Testis (tissue), 3 donors: ENCODE results near the gene PRKAG3. TPM values are rescaled to one million over a fixed set of nuclear protein-coding genes. Genes with fewer than 3 reads are reported as not detected.

Source experiments
- DNase-seq: peaks from one replicate; pipeline ENCODE4 v3.0.0-alpha.2; 2019
- H3K27ac ChIP-seq, 2 donors: fragments of 200-600 bp; sonication (generic); one replicate each; pipeline ENCODE4 v1.5.1; 2019
- H3K27me3 ChIP-seq: fragments of 200-600 bp; sonication (generic); one replicate; pipeline ENCODE4 v1.5.1; 2019
- H3K36me3 ChIP-seq: fragments of 200-600 bp; sonication (generic); one replicate; pipeline ENCODE4 v1.5.1; 2017; ENCODE audit warnings: low read depth; ENCODE audit errors: missing control alignments
- H3K4me1 ChIP-seq: fragments of 200-600 bp; sonication (generic); one replicate; pipeline ENCODE4 v1.5.1; 2019
- H3K4me3 ChIP-seq, 2 donors: fragments of 200-600 bp; sonication (generic); one replicate each; pipeline ENCODE4 v1.5.1; 2017 to 2019
- H3K9me3 ChIP-seq: fragments of 200-600 bp; sonication (generic); one replicate; pipeline ENCODE4 v1.5.1; 2017
- POLR2A ChIP-seq: fragments of 450-650 bp; IDR thresholded peaks from one replicate; pipeline ENCODE4 v1.6.1; 2017; ENCODE audit warnings: antibody characterized with exemption, mild to moderate bottlenecking, moderate library complexity
- whole genome bisulfite sequencing, 2 donors: methylation state at CpG; one replicate each; pipeline ENCODE4 v1.1.5; 2018; 5-methylcytosine and 5-hydroxymethylcytosine counted together
- intact Hi-C: fragments of 100-400 bp; cut with DNase I; formaldehyde crosslinking; loops from one replicate; pipeline ENCODE4 v1.15.1; 2023; ENCODE audit warnings: low total_unique reads
- polyA plus RNA-seq: library from polyadenylated mRNA; stranded (reverse); fragments of 350-450 nt; fragmentation: Illumina TruSeq; extraction: RNeasy Lipid Tissue Mini Kit (QIAGEN cat#74804); gene quantifications from one replicate; pipeline ENCODE4 v1.2.3, GENCODE V29; 2014; ENCODE audit warnings: low read depth, low replicate concordance; ENCODE audit not compliant: insufficient read depth
- total RNA-seq, 2 donors: library from RNA; depleted of rRNA; stranded (reverse); fragments of >200 nt; gene quantifications; one replicate each; pipeline ENCODE4 v1.2.3, GENCODE V29; 2016
- TF ChIP-seq, protein P1 (sequence below), 3 experiments: fragments of 450-650 bp in 2 of 3; fragments of 200-600 bp in 1 of 3; sonication (generic) in 1 of 3; IDR thresholded peaks; one replicate each; pipeline ENCODE4 v1.5.1; 2016 to 2019; ENCODE audit warnings: antibody characterized with exemption in 3 of 3, mild to moderate bottlenecking in 2 of 3, moderate library complexity in 1 of 3

PRKAG3 gene
- total and polyA plus RNA-seq, 3 donors from 2014 or later: 0.25 to 0.40 (median 0.39) TPM

DNA sequence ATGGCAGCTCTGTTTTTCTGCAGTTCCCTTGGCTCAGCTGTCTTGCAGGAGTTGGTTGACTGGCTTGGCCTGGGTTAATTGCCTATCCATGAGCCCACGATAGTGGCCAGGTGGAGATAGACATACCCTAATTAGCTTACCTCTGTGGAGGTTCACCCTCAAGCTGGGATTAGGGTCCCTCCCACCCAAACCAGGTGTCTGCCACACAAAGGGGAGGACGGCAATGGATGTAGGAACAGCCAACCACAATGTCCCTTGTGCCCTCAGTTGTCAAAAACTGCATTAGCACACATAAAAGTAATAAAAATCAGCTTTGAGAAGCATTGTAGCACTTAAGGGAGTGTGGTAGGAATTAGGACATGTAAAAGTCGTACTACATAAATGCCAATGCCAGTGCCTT is 45.5 kb downstream of the PRKAG3 start:
- Histone ChIP-seq H3K27me3 (no peaks in the 10 kb centered on the region), H3K4me3 (no peak overlapping the region), H3K4me1 (peaks cover 2% of the 10 kb centered on the region), H3K27ac (no peak overlapping the region), H3K36me3 (no peaks in the 10 kb centered on the region), H3K9me3 (no peaks in the 10 kb centered on the region)
- no peak for DNase-seq
- intact Hi-C loops: no loop called here
- no peak for TF ChIP-seq POLR2A
- TF ChIP-seq, protein P1, sequence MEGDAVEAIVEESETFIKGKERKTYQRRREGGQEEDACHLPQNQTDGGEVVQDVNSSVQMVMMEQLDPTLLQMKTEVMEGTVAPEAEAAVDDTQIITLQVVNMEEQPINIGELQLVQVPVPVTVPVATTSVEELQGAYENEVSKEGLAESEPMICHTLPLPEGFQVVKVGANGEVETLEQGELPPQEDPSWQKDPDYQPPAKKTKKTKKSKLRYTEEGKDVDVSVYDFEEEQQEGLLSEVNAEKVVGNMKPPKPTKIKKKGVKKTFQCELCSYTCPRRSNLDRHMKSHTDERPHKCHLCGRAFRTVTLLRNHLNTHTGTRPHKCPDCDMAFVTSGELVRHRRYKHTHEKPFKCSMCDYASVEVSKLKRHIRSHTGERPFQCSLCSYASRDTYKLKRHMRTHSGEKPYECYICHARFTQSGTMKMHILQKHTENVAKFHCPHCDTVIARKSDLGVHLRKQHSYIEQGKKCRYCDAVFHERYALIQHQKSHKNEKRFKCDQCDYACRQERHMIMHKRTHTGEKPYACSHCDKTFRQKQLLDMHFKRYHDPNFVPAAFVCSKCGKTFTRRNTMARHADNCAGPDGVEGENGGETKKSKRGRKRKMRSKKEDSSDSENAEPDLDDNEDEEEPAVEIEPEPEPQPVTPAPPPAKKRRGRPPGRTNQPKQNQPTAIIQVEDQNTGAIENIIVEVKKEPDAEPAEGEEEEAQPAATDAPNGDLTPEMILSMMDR (IDR thresholded peaks at IDR 0.05): no peak
- 86 to 90% methylated on average over 3 of the region's 3 CpGs for WGBS, 2 donors

DNA sequence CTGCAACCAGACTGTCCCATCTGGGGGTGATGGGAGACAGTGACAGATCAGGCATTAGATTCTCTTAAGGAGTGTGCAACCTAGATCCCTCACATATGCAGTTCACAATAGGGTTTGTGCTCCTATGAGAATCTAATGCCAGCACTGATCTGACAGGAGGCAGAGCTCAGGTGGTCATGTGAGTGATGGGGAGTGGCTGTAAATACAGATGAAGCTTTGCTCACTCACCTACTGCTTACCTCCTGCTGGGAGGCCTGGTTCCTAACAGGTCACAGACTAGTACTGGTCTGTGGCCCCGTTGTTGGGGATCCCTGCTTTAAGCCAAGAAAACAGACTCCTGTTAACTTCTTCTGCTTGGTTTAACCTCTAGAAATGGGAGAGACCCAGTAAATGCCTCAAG is 46.5 kb downstream of the PRKAG3 start:
- intact Hi-C loops: no loop called here
- WGBS, 2 donors: 38 to 86% methylated on average over 1 of the region's 1 CpG
- no peak overlapping the region for H3K27ac ChIP-seq
- H3K27me3 ChIP-seq: no peaks in the 10 kb centered on the region
- TF ChIP-seq, protein P1 (IDR thresholded peaks at IDR 0.05): no peak
- TF ChIP-seq POLR2A: no peak
- DNase-seq: no peak
- H3K9me3 ChIP-seq: no peaks in the 10 kb centered on the region
- no peak overlapping the region for H3K4me3 ChIP-seq
- H3K36me3 ChIP-seq: no peaks in the 10 kb centered on the region
- peaks cover 6% of the 10 kb centered on the region for H3K4me1 ChIP-seq

DNA sequence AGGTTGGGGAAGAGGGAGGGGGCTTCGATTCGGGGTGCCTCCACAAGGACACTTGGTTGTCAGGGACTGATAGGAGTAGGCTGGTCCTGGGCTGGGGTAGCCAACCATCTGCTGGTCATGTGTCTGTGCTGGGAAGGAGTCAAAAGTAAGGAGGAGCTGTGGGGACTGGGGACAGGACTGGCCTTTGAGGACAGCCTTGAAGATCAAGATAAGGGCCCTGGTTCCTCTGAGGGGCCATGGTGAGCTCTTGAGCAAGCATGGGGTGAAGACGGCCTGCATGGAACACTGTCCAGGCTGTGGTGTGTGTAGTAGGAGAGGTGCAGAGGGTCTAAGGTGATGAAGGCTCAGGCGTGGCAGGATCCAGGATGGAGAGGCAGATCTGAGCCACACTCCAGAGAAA is 47.9 kb downstream of the PRKAG3 start:
- no peak for TF ChIP-seq POLR2A
- TF ChIP-seq, protein P1 (IDR thresholded peaks at IDR 0.05): no peak
- Histone ChIP-seq H3K36me3 (no peaks in the 10 kb centered on the region), H3K4me3 (no peak overlapping the region), H3K27me3 (no peaks in the 10 kb centered on the region), H3K9me3 (no peaks in the 10 kb centered on the region), H3K4me1 (peaks cover 6% of the 10 kb centered on the region), H3K27ac (no peak overlapping the region)
- intact Hi-C loops: no loop called here
- no peak for DNase-seq
- WGBS, 2 donors: 66 to 67% methylated on average over 4 of the region's 4 CpGs

DNA sequence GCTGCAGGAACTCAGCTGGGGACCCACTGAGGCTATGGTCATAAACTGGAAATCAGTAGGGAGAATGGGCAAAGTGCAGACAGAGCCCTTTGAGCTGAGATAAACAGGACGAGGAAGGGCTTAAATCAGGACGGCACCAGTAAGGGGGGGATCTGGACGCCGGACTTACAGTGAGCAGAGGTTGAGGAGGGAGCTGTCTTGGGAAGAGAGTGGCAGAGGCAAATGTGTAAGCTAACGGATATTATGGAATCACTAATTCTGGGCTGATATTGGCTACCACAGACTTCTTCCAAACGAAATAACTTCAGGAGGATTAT is 49.1 kb downstream of the PRKAG3 start:
- TF ChIP-seq, protein P1 (IDR thresholded peaks at IDR 0.05): no peak
- no peak for TF ChIP-seq POLR2A
- DNase-seq: peak; percentile 43
- intact Hi-C loops: no loop called here
- no peaks in the 10 kb centered on the region for H3K9me3 ChIP-seq
- no peaks in the 10 kb centered on the region for H3K27me3 ChIP-seq
- peak overlapping the region; percentile 61 to 79 for H3K4me3 ChIP-seq
- H3K27ac ChIP-seq: peak overlapping the region; percentile 78 to 81
- H3K36me3 ChIP-seq: no peaks in the 10 kb centered on the region
- WGBS, 2 donors: 4 to 7% methylated on average over 6 of the region's 6 CpGs
- peaks cover 6% of the 10 kb centered on the region for H3K4me1 ChIP-seq

DNA sequence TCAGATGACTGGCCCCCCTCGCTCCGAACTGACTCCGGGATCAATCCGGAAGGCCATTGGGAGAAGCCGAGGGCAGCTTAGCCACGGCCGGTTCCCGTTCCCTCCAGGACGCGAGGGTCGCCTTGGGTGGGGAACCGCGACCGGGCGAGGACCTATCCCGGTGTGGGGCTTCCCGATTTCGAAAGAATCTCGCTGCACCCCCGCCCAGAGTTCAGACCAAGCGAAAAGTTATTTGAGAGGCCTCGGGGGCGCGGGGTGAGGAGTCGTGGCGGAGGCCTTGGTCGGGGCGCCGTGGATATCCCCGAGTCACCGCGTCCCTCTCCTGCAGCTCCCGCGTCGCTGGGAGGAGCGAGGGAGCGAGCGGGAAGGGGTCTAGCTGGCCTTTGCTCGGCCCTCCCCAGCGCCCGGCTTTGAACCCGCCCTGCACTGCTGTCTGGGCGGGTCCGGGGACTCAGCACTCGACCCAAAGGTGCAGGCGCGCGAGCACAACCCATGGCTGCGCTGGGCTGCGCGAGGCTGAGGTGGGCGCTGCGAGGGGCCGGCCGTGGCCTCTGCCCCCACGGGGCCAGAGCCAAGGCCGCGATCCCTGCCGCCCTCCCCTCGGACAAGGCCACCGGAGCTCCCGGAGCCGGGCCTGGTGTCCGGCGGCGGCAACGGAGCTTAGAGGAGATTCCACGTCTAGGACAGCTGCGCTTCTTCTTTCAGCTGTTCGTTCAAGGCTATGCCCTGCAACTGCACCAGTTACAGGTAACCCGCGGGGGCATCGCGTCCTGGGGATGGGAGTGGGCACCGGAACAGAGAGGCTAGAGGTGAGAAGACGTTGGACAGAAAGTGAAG is 49.7 kb downstream of the PRKAG3 start, which contains the start of gene CYP27A1:
CYP27A1 (plus strand) TSS at position 457 of the 837 bp plus-strand sequence; CDS start at position 493, 36 bp downstream.
- peak within 1 kb of the TSS; percentile 78 to 81 for H3K27ac ChIP-seq
- H3K9me3 ChIP-seq: no peaks in the 10 kb centered on the region
- WGBS, 2 donors: 1 to 2% methylated on average over 16 to 76 of the region's 76 CpGs
- no peaks in the 10 kb centered on the region for H3K27me3 ChIP-seq
- H3K4me1 ChIP-seq: peaks cover 6% of the 10 kb centered on the region
- intact Hi-C loops: no loop called here
- no peaks in the 10 kb centered on the region for H3K36me3 ChIP-seq
- TF ChIP-seq, protein P1 (IDR thresholded peaks at IDR 0.05): no peak
- no peak for TF ChIP-seq POLR2A
- H3K4me3 ChIP-seq: peak within 1 kb of the TSS; percentile 61 to 79
- peak; percentile 65 for DNase-seq
